CD4-positive, alpha-beta T cell treated with Interleukin-17A for 1 hour (primary cell): ENCODE data around the gene P3H3.
"Not testable (repeated sequence)": the region's sequence is repeated elsewhere in the genome, so short reads cannot be mapped to it uniquely, and the experiment has no call there.

Experiments used
- DNase-seq: peaks from one replicate; pipeline ENCODE4 v3.0.0-alpha.2; 2020

Gene P3H3

GRCh38 chr12:6846316-6846869 is 18.2 kb downstream of the P3H3 start:
- DNase-seq: no peak

DNA sequence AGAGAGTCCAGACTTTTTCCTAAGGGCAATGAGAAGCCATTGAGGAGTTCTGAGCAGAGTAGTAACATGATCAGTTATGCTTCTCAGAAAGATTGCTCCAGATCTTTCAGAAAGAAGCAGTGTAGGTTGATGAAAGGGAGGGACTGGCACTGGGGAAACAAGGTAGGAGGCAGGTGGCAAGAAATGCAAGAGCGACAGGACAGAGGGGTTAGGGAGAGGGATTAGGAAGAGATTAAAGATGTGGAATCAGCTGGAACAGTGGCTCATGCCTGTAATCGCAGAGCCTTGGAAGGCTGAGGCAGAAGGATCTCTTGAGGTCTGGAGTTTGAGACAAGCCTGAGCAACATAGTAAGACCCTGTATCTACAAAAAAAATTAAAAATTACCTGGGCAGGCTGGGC is 19.5 kb downstream of the P3H3 start:
- DNase-seq: no peak

DNA sequence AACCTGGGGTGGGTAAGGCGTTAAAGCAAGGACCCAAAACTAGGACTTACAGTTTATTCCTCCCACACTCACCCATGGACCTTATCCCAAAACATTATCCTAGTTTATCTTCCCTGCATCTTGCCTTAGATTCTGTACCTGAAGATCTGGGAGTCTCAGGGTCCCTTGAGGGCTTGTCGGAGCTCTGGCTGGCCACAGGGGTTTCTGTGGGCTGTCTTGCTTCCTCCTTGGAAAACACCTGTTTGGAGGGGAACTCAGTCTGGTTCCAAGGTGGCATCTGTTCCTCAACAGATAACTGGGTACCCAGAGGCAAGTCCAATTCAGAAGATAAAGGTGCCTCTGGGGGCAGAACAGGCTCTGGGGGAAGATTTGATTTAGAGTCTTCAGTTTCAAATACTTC is 21.2 kb downstream of the P3H3 start:
- DNase-seq: no peak

- no peak for DNase-seq
Measured at GRCh38 chr12:6849976-6850560, 21.9 kb downstream of the P3H3 start.

- DNase-seq: no peak
Measured at GRCh38 chr12:6850796-6851152, 22.6 kb downstream of the P3H3 start.

DNA sequence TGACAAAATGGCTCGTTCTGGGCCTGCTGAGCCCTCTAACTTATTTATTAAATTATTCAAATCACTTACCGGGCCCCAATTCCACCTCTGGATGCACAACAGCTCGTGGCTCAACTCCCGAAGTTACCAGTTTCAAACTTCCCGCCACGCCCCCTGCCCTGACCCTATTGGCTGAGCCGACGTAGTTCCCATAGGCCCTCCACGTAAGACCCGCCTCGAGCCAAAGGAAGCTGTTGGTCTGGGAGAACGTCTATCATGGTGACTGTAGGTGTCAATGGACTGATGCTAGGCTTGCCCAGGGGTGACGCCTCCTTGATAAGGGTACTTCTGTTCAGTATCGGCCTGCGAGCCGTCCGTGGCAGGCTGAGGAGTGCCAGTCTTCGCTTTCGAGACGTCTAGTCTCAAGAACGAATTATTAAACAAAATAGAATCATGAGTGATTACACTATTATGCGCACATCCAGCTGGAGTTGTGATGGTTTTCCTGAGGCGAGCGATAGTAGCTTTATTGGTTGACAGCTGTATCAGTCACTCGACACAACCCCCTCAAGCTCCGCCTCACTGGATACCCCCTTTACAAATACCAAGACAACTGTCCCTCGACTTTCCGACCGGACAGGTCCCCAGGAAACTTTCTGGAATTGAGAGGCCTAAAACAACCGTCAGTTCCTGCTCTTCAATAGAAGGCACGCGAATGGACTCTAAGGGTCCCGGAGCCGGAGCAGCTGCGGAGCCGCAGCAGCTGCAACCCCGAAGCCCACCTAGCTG is 23.1 kb downstream of the P3H3 start, which contains the start of gene CDCA3:
CDCA3 (minus strand) TSS at position 134 of the 768 bp plus-strand sequence. CDS start 334 bp downstream, outside the sequence.
- peak; percentile 97 for DNase-seq

- DNase-seq: peak; percentile 99
Measured at GRCh38 chr12:6851921-6852650, 23.9 kb downstream of the P3H3 start, which contains the start of gene USP5. TSS of gene USP5 (plus strand) at chr12:6852150. CDS start at chr12:6852180, 30 bp downstream.

DNA sequence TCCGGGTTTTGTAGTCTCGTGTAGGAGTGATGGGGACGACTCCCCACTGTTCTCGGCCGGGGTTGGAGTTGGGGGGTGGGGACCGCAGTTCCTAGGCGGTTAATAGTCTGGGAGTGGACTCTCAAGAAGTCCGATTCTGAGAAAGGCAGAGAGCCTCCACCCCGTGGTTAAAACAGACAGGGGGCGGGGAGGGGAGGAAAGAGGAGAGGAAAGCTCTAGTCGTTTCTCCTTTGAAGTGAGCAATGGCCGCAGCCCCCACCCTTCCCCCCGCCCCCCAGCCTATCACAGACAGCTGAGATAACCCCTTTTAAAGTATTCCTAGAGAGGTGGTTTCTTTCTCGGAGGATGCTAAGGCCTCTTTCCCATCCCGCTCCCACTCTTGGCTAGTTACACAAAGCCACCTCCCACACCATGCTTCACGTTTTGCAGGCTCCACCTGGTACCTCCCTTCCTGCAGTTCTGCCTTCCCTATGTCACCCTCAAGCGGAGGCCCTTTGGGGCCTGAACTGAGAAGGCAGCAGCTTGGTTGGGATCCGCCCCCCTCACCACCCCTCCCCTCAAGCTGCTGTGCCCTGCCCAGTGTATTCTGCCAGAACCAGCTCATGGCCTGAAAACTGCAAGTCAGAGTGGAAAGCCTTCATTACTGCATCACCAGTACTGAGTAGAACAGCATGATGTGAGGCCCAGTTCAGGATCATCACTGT is 24.6 kb downstream of the P3H3 start:
- peak; percentile 76 for DNase-seq

GRCh38 chr12:6853626-6854025 is 25.4 kb downstream of the P3H3 start:
- no peak for DNase-seq

DNA sequence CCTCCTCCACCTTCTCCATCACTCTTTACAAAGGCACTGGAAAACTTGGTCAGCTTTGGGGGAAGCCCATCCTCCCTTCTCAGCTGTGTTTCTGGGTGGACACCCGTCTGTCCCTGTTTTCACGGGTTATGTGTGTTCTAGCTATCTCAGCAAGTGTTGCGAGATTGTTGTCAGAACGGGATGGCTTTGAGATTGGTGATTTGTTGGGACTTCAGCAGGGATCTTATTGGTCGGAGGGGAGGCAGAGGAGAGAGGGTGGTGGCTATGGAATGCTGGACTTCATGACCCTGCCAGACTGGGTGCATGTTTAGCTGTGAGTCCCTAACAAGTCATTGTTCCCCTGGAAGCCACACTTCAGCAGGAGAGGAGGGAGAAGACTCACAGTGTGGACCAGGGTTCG is 25.8 kb downstream of the P3H3 start:
- no peak for DNase-seq

- no peak for DNase-seq
Measured at GRCh38 chr12:6855322-6855721, 27.1 kb downstream of the P3H3 start.

GRCh38 chr12:6858799-6859198 is 30.6 kb downstream of the P3H3 start:
- DNase-seq: no peak

DNA sequence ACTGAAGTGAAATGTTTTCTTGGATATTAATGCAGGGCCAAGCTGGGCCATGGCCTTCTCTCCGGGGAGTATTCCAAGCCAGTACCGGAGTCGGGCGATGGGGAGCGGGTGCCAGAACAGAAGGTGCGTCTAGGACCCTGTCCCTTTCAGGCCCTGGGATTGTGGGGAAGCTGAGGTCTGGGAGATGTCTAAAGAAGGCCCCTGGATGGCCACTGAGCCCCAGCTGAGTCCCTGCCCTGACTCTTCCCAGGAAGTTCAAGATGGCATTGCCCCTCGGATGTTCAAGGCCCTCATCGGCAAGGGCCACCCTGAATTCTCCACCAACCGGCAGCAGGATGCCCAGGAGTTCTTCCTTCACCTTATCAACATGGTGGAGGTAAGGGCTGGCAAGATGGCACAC is 31.9 kb downstream of the P3H3 start:
- no peak for DNase-seq

GRCh38 chr12:6860942-6861341 is 32.7 kb downstream of the P3H3 start:
- DNase-seq: no peak

GRCh38 chr12:6861391-6861790 is 33.2 kb downstream of the P3H3 start:
- DNase-seq: no peak

DNA sequence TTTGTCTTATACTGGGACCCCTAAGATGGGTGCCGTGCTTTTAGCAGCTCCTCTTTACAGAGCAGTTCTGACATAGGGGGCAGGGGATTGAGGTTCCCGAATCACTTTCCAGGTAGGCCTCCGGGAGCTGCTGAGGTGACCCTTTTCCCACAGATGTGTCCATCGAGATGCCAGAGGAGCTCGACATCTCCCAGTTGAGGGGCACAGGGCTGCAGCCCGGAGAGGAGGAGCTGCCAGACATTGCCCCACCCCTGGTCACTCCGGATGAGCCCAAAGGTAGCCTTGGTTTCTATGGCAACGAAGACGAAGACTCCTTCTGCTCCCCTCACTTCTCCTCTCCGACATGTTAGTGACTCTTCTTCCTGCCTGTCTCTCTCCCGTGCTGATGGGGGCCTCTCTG is 34.8 kb downstream of the P3H3 start:
- DNase-seq: no peak

DNA sequence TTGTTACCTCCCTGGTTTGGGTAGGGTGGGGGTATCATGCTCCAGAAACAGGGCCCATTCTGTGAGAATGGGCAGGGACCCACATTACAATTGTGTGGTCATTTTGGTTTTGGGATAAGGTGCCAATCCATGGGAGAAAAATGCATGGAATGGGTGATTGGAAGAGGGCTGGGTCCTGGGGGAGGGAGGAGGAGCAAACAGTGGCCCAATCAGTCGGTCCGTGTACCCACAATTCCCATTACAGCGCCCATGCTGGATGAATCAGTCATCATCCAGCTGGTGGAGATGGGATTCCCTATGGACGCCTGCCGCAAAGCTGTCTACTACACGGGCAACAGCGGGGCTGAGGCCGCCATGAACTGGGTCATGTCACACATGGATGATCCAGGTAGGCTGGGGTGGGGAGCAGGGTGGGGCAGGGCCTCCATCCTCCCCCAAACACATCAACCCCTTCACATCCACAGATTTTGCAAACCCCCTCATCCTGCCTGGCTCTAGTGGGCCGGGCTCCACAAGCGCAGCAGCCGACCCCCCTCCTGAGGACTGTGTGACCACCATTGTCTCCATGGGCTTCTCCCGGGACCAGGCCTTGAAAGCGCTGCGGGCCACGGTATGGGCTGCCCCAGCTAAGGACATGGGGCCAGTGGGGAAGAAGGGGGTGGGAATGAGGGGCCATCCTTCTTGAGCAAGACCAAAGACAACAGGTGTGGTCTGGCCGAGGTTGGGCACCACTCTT is 35.5 kb downstream of the P3H3 start:
- DNase-seq: no peak

GRCh38 chr12:6865307-6865706 is 37.1 kb downstream of the P3H3 start:
- not testable (repeated sequence) for DNase-seq

- no peak for DNase-seq
Measured at GRCh38 chr12:6866163-6866919, 38.1 kb downstream of the P3H3 start.

DNA sequence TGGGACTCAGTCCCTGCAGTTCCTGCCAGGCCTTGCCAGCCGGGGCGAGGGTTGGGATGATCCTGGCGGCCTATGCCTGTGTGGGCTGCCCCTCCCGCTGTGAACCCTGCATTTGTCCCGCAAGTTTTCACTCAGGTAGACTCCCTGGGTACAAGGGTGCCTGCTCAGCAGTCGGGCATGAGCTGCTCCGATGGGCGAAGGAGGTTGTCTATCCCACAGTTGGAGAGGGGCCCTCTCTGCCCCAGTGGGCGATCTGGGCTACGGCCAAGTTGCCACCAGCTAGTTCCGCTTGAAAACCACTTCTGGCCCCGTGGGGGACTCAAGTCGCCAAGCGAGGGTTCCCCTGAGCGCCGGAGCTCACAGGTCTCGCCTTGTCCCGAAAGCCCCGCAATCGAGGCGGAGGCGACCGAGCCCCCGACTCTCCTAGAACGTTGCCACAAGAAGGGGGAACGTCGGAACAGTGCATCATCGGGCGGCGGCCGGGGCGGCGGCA is 38.8 kb downstream of the P3H3 start:
- no peak for DNase-seq
